Measurements from ENCODE around the gene HLA-DPB1.

The HLA-DPB1 gene

DNA sequence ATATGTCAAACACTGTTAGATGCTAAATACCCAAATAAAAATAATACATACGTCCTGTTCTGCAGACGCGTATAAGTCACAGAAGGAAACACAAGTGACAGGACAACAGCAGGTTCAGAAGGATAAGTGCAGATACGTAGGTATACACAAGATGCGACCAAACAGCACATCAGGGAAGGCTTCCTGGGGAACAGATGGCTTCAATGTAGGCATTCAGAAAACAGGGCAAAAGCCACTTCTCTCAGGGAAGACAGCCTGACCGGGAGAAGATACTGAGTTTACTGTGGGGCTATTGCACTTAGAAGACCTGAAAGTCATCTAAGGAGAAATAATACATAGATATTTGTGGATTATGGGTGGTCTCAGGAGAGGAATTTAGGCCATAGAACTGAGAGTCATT is 4.2 kb upstream of the HLA-DPB1 start:
- DNase-seq (ENCODE audit: low read depth, low spot score), result no peak

DNA sequence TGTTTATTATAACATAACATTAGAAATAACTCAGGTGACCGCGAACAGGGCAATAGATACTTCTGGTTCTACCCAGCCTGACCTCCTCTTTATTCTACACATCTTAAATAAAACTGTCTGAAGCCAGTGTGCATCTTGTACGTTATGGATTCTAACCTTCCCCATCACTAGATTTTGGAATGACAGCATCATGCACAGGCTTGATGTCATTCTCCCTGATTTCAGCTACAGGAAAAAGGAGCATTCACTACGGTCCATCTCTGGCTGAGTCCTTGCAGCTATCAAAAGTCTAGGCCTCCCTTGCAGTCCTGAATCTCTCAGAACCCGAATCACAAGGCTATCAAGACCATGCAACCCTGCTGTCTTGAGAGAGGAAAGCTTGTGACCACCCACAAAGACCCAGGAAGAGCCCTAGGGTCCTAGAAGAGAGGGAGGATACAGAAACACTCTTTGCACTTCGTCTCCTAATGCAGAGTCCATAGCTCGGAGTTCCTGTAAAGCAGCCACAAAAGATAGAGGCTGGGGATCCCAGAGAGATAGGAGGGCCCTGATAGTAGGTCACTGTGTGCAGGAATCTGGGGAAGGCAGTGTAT is 3.2 kb upstream of the HLA-DPB1 start:
- no peak for DNase-seq (ENCODE audit: low read depth, low spot score)

DNA sequence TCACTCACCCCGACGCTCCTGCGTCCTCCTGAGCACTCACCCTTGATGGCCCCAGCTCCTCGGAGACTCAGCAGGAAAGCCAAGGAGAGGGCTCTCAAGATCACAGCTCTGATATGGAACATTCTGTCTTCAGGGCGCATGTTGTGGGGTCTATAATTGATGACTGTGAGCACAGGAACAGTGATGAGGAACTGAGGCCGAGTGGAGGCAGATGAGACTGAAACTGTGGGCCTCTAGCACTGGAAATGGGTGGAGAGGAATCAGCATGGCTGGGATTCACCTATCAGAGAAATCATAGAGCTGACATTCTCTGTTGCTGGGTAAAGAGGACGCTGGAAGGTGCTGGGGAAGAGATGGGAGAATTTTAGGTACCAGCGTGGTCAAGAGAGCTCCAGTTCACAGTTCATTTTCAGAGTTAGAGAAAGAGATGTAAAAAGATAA is 2.3 kb upstream of the HLA-DPB1 start, which contains the start of gene HLA-DPA1:
TSS of gene HLA-DPA1 (minus strand) at position 219 of the 441 bp plus-strand sequence.
- DNase-seq (ENCODE audit: low read depth, low spot score), result no peak

DNA sequence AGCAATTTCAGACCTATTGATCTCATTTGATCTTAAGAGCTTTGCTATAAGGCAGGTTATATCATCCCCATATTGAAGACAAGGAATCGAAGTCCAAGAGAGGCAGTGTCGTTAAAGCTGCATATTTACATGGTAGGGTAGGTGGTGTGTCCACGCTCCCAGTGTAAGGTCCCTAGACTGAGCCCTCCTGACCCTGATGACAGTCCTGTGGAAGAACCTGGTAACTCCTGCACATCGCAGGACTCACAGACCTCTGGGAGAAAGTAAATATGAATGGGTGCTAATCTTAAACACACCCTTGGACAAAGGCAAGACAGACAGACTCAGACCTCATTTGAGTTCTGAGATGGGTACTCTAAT is 602 bp upstream of the HLA-DPB1 start:
- DNase-seq (ENCODE audit: low read depth, low spot score), result no peak

DNA sequence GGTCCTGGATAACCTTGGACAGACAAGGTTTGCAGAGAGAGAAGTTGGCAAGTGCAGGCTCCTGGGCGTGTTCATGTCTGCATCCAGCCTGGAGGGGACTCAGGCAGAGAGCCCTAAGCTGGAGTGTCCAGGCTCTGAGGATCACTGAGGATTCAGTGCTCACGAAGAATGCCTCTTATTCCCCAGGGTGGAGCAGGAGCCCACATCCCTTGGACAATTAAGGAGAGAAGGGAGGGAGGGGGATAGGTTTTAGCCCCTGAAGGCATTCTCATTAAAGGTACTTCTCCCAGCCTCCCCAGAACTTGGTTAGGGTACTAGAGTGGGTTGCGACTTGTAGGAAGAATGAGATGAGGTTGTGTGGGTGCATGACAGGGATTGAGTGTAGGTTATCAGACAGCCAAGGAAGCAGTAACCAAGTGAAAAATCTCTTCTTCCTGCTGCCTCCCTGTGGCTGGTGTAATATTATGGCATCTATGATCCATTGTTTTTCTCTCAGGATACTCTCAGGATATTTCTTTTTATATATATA is 680 bp downstream of the HLA-DPB1 start:
- DNase-seq (ENCODE audit: low read depth, low spot score), result no peak

DNA sequence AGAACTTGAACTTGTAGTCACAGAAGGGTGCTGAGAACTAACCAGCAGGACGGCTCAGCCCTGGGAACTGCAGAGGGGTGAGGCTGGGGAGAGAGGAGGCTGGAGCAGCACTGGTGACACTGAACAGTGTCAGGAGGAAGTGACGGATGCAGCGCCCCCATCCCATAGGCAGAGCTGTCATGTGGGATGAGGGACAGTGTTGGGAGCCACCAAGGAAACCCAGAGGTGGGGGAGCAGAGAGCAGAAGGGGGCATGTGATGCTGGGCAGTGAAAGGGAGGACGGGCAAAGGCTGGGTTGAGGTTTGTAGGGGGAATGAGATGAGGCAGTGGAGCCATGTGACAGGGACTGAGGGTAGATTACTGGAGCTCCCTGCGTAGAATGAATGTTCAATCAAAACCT is 2.1 kb downstream of the HLA-DPB1 start:
- no peak for DNase-seq (ENCODE audit: low read depth, low spot score)

DNA sequence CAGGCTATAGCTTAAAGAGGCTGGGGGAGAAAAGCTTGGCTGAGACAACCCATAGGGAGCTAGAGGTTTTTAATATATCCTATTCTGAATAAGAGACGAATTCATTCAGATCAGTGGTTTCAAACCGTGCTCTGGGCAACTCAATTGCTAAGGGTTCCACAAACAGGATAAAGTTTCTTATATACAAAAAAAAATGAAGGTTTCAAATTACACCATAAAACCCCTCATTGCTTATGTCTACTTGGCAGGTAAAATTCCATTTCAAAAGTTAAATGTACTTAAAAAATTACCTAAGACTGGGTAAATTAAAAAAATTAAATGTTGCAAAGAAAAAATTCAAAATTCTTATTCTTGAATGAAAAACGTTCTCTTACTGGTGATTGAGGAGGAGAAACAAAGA is 2.7 kb downstream of the HLA-DPB1 start:
- no peak for DNase-seq (ENCODE audit: low read depth, low spot score)

DNA sequence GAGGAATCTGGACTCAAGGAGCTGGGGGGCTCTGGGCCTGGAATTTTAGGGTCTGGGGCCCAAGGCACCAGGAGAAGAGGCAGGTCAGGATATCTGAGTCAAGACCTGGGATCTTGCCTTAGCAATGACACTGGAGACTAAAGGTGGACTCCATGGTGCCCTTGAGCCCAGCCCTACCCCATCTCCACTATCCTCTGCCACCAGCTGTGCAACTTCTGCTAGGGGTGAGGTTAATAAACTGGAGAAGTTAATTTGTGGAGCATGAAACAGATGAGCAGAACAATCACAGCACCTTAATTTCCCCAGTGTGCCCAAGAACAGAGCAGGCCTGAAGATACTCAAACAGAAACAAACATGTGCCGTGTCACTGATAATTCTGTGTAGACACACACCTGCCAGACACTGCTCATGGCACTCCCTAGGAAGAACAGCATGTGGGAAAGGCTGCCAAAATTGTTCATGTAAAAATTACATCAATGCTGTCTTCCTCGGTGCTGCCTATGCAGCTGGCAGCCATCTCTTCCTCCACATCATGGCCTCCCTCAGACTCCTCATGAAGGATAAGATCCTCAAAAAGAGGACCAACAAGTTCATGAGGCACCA is 3.2 kb downstream of the HLA-DPB1 start:
- no peak for DNase-seq (ENCODE audit: low read depth, low spot score)

DNA sequence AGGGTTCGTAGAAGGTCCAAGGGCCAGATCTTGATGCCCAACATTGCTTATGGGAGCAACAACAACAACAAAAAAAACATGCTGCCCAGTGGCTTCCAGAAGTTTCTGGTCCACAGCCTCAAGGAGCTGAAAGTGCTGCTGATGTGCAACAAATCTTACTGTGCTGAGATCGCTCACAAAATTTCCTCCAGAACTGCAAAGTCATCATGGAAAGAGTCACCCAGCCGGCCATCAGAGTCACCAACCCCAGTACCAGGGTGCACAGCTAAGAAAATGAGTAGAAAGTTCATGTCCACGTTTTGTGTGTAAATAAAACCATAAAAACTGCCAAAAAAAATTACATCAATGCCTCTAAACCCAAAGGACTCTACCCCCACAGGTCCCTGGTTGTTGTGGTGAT is 3.8 kb downstream of the HLA-DPB1 start:
- DNase-seq (ENCODE audit: low read depth, low spot score), result no peak

DNA sequence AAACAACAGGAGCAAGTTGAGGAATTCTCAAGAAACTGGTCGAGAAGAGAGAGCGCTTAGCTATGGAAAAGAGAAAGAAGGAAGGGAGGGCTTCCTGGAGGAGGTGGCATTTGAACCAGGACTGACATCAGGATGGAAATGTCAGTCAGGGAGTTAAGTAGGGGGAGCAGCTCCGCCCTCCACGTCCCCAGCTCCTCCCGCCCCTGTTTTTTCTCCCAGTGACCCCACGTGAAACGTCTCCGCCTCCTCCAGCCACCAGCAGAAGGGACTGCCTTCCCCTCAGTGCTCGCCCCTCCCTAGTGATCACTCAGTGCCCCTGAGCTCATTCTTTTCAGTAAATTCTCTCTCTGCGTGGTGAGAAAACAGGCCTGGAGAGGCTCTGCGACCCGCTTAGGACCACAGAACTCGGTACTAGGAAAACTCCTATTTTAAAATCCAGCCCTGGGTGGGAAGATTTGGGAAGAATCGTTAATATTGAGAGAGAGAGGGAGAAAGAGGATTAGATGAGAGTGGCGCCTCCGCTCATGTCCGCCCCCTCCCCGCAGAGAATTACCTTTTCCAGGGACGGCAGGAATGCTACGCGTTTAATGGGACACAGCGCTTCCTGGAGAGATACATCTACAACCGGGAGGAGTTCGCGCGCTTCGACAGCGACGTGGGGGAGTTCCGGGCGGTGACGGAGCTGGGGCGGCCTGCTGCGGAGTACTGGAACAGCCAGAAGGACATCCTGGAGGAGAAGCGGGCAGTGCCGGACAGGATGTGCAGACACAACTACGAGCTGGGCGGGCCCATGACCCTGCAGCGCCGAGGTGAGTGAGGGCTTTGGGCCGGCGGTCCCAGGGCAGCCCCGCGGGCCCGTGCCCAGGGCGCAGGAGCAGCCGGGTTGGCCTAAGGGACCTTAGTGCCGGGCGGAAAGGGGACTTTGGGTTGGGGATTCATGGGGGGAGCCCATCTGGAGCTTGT is 4.6 kb downstream of the HLA-DPB1 start:
- peak; percentile 72 for DNase-seq (ENCODE audit: low read depth, low spot score)

DNA sequence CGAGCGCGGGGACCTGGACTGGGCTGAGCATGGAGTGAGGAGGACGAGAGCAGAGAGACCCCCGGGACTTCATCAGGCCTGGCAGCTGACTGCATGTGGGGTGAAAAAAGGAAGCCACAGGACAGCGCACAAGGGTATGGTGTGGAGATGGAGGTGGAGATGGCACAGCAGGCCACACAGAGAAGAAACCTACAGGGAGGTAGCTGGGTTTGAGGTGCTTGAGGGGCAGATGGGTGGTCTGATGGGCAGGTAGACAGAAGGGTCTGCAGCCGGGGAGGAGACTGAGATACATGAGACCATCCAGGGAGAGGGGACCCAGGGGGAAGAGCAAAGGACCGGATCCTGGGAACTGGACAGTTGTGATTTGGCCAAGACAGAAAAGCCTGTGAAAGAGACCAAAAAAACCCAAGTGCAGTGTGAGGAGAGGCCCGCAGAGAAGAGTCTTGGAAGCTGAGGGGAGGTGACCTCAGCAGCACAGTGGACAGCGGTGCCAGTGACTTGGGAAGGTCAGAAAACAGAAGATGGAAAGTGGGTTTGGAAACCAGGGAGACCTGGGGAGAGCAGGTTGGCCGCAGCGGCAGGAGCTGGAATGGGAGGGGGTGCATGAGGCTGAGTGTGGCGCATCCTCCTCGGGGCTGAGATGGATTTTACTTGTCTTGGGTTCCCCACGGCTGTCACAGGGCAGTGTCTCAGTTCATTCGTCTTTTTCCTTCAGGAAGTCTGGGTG is 5.5 kb downstream of the HLA-DPB1 start:
- DNase-seq (ENCODE audit: low read depth, low spot score), result no peak

DNA sequence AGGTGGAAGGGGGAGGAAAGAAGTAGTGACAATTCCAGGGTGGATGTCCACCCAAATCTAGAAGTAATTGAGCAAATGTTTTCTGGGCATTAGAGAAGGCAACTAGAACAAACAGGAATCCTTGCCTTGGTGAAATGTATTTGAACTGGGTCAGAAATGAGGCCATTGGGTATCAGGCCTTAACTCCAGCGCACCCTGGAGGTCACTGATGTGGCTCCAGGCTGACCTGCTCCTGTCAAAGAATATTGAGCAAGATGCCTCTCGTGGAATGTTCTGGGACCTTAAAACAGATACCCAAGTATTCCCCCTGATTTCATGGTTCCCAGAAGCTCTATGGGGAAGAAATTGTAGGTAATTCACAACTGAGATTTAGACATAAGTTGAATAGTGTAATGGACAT is 6.9 kb downstream of the HLA-DPB1 start:
- peak; percentile 65 for DNase-seq (ENCODE audit: low read depth, low spot score)

DNA sequence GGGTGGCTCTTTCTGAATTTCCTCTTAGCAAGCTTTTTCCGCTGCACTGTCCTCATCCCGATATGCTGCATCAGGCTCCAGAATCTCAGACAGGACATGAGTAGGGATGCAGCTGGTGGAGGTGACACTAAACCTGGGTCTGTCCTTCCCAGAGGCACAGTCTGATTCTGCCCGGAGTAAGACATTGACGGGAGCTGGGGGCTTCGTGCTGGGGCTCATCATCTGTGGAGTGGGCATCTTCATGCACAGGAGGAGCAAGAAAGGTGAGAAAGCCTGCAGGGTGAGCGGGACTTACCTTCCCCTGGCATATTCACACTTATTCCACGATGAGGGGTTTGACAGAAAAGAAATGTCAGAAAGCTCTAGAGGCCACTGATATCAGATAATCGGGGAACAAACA is 9.8 kb downstream of the HLA-DPB1 start:
- no peak for DNase-seq (ENCODE audit: low read depth, low spot score)

DNA sequence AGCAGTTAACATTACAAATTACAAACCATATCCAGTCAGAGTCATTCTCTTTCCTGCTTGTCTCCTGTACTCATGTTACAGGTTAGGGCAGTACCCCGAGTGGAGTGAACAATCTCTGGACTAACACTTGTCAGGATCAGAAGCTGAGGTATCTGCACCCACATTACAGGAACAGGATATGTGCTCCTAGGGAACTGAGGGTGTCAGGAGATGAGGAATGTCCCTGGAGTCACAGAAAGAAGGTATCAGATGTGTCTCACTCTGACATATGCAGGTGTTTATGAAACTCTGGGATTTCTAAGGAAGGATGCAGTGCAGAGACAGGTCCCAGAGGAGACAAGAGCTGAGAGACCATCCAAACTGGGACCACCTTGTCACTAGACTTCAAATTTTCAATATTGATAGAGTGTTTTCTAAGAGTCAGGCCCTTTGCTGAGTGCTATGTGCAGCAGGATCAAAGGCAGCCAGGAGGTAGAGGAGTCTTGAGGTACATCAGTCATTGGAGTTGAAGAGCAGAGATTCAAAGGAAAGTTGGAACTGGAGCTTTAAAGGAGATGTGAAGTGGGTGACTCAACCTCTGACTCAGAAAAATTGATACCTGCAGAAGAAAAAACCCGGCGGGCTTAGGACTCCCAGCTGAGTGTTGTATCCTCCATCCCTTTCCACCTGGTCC is 12.6 kb downstream of the HLA-DPB1 start:
- DNase-seq (ENCODE audit: low read depth, low spot score), result no peak

DNA sequence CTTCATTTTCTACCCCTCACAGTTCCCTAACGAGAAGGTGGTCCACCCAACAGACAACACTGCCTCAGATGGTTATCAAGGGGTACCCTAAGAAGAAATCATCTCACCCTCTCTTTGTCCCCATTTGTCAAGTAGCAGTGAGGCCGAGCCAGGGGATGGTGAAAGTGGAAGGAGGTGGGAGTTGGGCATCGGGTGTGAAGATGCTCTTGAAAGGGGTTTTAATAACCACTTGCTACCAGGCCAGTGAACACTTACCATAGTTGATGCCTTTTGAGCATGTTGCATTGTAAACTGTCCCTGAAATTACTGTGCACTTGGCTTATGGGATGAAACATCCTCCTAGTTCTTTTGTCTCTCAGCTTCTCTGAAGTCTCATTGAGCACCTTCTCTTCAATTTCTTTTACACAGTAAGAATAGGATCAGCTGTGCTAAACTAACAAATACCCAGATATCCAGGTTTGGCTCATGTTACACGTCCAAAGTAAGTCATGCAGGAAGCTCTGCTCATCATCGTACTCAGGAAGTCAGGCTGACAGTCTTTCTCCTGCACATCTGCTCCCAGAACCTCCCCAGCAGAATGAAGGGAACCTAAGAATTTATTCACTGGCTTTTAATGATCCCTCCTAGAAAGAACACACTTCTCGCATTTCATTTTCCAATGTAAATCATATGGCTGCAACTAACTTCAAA is 13.3 kb downstream of the HLA-DPB1 start:
- DNase-seq (ENCODE audit: low read depth, low spot score), result no peak

DNA sequence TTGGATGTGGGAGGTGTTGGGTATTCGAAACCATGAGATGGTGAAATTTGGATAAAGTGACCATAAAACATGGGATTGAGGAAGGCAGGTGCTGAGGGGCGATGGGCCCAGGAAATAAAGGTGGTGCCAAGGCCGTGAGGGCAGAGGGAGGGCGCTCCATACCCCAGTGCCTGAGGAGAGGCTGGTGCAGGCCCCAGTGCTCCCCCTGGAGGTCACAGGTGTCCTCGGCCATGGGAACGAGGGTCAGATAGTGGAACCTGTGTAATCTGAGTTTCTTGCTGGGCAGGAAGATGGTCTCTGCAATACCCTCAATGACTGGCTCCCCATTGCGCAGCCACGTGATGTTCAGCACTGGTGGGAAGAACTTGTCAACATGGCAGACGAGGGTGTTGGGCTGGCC is 16.2 kb downstream of the HLA-DPB1 start:
- peak; percentile 59 for DNase-seq (ENCODE audit: low read depth, low spot score)

DNA sequence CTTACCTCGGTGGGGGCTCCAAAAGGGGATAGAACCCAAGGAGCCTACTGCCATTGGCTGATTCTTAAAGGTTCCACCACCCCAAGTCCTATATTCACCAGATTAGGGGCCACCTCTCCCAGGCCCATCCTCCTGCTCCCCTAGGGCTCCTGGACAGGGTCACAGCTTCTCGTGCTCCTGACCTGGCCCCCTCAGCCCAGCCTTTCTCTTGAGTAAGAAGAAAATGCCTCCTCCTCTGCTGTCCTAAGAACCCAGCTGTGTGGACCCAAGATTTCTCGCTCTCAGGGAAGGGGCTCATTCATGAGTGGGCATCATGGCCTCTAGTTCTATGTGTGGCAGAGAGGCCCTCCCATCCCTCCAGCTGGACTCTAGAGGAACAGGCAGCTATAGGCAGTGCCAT is 16.6 kb downstream of the HLA-DPB1 start:
- DNase-seq (ENCODE audit: low read depth, low spot score), result no peak

DNA sequence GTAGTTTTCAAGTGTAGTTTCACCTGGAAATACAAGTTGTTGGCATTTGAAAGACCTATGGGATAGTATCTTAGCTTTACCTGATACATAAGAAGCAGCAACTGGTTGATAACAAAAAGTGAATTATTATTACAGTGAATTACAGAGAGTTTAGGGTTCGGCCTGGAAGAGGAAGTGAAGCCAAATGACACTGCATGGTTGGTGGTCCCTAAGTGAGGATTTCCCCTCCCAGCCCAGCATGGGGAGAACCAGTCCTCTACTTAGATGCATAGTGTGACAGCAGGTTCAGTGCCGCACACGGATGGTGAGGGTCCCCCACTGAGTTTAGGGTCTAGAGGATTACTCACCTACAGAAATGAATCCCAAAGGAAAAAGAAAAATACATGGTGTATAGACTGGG is 18.1 kb downstream of the HLA-DPB1 start:
- no peak for DNase-seq (ENCODE audit: low read depth, low spot score)

DNA sequence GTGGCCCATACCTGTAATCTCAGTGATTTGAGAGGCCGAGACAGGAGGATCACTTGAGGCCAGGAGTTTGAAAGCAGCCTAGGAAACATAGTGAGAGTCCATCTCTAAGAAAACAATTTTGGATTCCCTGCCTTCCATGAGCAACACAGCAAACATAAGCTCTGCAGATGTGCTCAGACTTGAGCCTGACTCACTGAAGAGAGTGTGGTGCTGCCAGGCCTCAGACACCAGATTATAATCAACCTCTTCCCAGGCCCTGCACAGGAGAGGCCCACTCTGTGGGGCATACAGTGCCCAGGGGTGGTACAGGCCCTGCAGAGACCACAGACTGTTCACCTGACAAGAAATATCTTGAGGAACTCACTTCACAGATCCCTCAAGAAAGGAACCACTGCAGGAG is 19.9 kb downstream of the HLA-DPB1 start:
- DNase-seq (ENCODE audit: low read depth, low spot score), result no peak

DNA sequence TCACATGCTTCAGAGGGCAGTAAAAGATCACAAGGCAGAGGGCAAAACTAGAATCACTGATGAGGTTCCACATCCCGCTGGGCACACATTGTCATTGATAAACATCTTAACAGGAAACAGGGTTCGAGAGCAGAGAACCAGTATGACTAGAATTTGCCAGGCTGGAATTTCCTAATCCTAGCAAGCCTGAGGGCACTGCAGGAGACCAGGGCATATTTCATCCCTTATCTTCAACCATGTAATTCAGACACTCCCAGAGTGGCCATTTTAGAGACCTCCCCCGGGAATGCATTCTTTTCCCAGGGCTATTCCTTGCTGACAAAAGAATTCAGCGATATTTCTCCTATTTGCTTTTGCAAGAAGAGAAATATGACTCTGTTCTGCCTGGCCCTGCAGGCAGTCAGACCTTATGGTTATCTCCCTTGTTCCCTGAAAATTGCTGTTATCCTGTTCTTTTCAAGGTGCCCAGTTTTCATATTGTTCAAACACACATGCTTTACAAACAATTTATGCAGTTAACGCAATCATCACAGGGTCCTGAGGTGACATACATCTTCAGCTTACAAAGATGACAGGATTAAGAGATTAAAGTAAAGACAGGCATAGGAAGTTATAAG is 25.4 kb downstream of the HLA-DPB1 start:
- DNase-seq (ENCODE audit: low read depth, low spot score), result peak; percentile 14
